Esophagus (tissue), 2 donors: ENCODE results near the gene AGAP1. TPM values are rescaled to one million over a fixed set of nuclear protein-coding genes. Genes with fewer than 3 reads are reported as not detected.
A peak's percentile ranks its signal among the peaks of the same experiment; 100 is the strongest.

Source experiments
- H3K27ac ChIP-seq, 2 donors: one replicate each; pipeline ENCODE4 v1.5.1; 2013; ENCODE audit warnings: low read depth in 2 of 2, mild to moderate bottlenecking in 2 of 2, inconsistent platforms in 1 of 2, low read length in 1 of 2, moderate library complexity in 1 of 2
- H3K27me3 ChIP-seq, 2 donors: one replicate each; pipeline ENCODE4 v1.6.1; 2013; ENCODE audit warnings: low read length in 2 of 2, control low read depth in 1 of 2, mild to moderate bottlenecking in 1 of 2; ENCODE audit not compliant: insufficient read depth in 2 of 2, control insufficient read depth in 1 of 2
- H3K36me3 ChIP-seq, 2 donors: one replicate each; pipeline ENCODE4 v1.6.1; 2013; ENCODE audit warnings: low read length in 1 of 2; ENCODE audit not compliant: control insufficient read depth in 2 of 2, insufficient read depth in 2 of 2
- H3K4me1 ChIP-seq, 2 donors: one replicate each; pipeline ENCODE4 v1.6.1; 2013; ENCODE audit warnings: low read length in 1 of 2; ENCODE audit not compliant: control insufficient read depth in 2 of 2, insufficient read depth in 2 of 2
- H3K4me3 ChIP-seq, 2 donors: one replicate each; pipeline ENCODE4 v1.5.1; 2013; ENCODE audit warnings: low read length in 2 of 2, mild to moderate bottlenecking in 2 of 2, low read depth in 1 of 2, moderate library complexity in 1 of 2
- H3K9me3 ChIP-seq, 2 donors: one replicate each; pipeline ENCODE4 v1.6.1; 2013; ENCODE audit warnings: mild to moderate bottlenecking in 2 of 2, low read depth in 1 of 2, low read length in 1 of 2, moderate library complexity in 1 of 2; ENCODE audit not compliant: control insufficient read depth in 2 of 2, insufficient read depth in 1 of 2
- whole genome bisulfite sequencing, 2 donors: extraction: QIAGEN DNeasy Blood & Tissue Kit; methylation state at CpG; one replicate each; pipeline ENCODE4 v1.1.7; 2013; 5-methylcytosine and 5-hydroxymethylcytosine counted together
- polyA plus RNA-seq, 2 donors: library from polyadenylated mRNA; stranded (reverse); fragments of 200-250 nt; gene quantifications; one replicate each; pipeline ENCODE4 v1.2.3, GENCODE V29; 2013
- donor health status: healthy with polysubstance abuse.
- donor health status: Bipolar disorder and iron deficiency.

The AGAP1 gene
- polyA plus RNA-seq, 2 donors, result 4.9 TPM

GRCh38 chr2:235523486-235524150 lies 29.8 kb downstream of the AGAP1 start:
- Histone ChIP-seq H3K27me3 (no peaks in the 10 kb centered on the region), H3K4me1 (no peaks in the 10 kb centered on the region), H3K27ac (no peak overlapping the region), H3K9me3 (no peaks in the 10 kb centered on the region), H3K36me3 (no peaks in the 10 kb centered on the region), H3K4me3 (no peak overlapping the region)
- 90 to 94% methylated on average over 17 to 18 of the region's 18 CpGs for whole genome bisulfite sequencing, 2 donors

- Histone ChIP-seq H3K4me3 (no peak overlapping the region), H3K27me3 (no peaks in the 10 kb centered on the region), H3K9me3 (peaks cover 0 to 2% of the 10 kb centered on the region in 2 donors), H3K36me3 (no peaks in the 10 kb centered on the region), H3K27ac (no peak overlapping the region), H3K4me1 (no peaks in the 10 kb centered on the region)
- WGBS, 2 donors, result 72 to 94% methylated on average over 1 of the region's 1 CpG
Observed at GRCh38 chr2:235526166-235526565, 32.3 kb downstream of the AGAP1 start.

- Histone ChIP-seq H3K9me3 (peaks cover 0 to 2% of the 10 kb centered on the region in 2 donors), H3K4me3 (no peak overlapping the region), H3K4me1 (no peaks in the 10 kb centered on the region), H3K27me3 (no peaks in the 10 kb centered on the region), H3K36me3 (no peaks in the 10 kb centered on the region), H3K27ac (no peak overlapping the region)
- 51 to 67% methylated on average over 7 of the region's 7 CpGs for WGBS, 2 donors
Observed at GRCh38 chr2:235527806-235528469, 34.1 kb downstream of the AGAP1 start.

- Histone ChIP-seq H3K4me1 (peaks cover 0 to under 1% of the 10 kb centered on the region in 2 donors), H3K4me3 (no peak overlapping the region), H3K27me3 (no peaks in the 10 kb centered on the region), H3K9me3 (peaks cover 0 to 2% of the 10 kb centered on the region in 2 donors), H3K27ac (no peak overlapping the region), H3K36me3 (no peaks in the 10 kb centered on the region)
- 83 to 91% methylated on average over 3 of the region's 3 CpGs for WGBS, 2 donors
Observed at GRCh38 chr2:235529621-235530020, 35.8 kb downstream of the AGAP1 start.

- no peaks in the 10 kb centered on the region for H3K36me3 ChIP-seq
- H3K4me1 ChIP-seq, result peaks cover 0 to 8% of the 10 kb centered on the region in 2 donors
- no peaks in the 10 kb centered on the region for H3K27me3 ChIP-seq
- 92 to 97% methylated on average over 5 of the region's 5 CpGs for WGBS, 2 donors
- no peak overlapping the region for H3K4me3 ChIP-seq
- H3K9me3 ChIP-seq, result peaks cover 0 to 2% of the 10 kb centered on the region in 2 donors
- no peak overlapping the region for H3K27ac ChIP-seq
Observed at GRCh38 chr2:235530735-235531134, 36.9 kb downstream of the AGAP1 start.

- H3K4me3 ChIP-seq, result no peak overlapping the region
- 87 to 91% methylated on average over 5 of the region's 5 CpGs for WGBS, 2 donors
- H3K36me3 ChIP-seq, result no peaks in the 10 kb centered on the region
- H3K27me3 ChIP-seq, result no peaks in the 10 kb centered on the region
- H3K27ac ChIP-seq, result no peak overlapping the region
- H3K4me1 ChIP-seq, result peaks cover 0 to 9% of the 10 kb centered on the region in 2 donors
- peaks cover 0 to 2% of the 10 kb centered on the region in 2 donors for H3K9me3 ChIP-seq
Observed at GRCh38 chr2:235532307-235532706, 38.5 kb downstream of the AGAP1 start.

GRCh38 chr2:235533198-235533597 lies 39.4 kb downstream of the AGAP1 start:
- WGBS, 2 donors, result 23 to 48% methylated on average over 3 of the region's 3 CpGs

GRCh38 chr2:235533616-235534385 lies 40.0 kb downstream of the AGAP1 start:
- H3K36me3 ChIP-seq, result no peaks in the 10 kb centered on the region
- H3K4me3 ChIP-seq, result no peak overlapping the region
- 89 to 90% methylated on average over 20 of the region's 20 CpGs for WGBS, 2 donors
- H3K27ac ChIP-seq, result no peak overlapping the region
- H3K4me1 ChIP-seq, result peaks cover 0 to 9% of the 10 kb centered on the region in 2 donors
- H3K27me3 ChIP-seq, result no peaks in the 10 kb centered on the region
- H3K9me3 ChIP-seq, result peaks cover 0 to 2% of the 10 kb centered on the region in 2 donors

More at GRCh38 chr2:235533198-235533597, 39.4 kb downstream of the AGAP1 start:
- Histone ChIP-seq H3K27me3 (no peaks in the 10 kb centered on the region), H3K9me3 (peaks cover 0 to 2% of the 10 kb centered on the region in 2 donors), H3K4me1 (peaks cover 0 to 9% of the 10 kb centered on the region in 2 donors), H3K36me3 (no peaks in the 10 kb centered on the region), H3K27ac (no peak overlapping the region), H3K4me3 (no peak overlapping the region)

GRCh38 chr2:235534678-235535422 lies 41.0 kb downstream of the AGAP1 start:
- peak overlapping the region; percentile 8 to 9 for H3K4me3 ChIP-seq
- H3K27ac ChIP-seq, result no peak overlapping the region
- no peaks in the 10 kb centered on the region for H3K27me3 ChIP-seq
- H3K4me1 ChIP-seq, result peaks cover 0 to 9% of the 10 kb centered on the region in 2 donors
- H3K36me3 ChIP-seq, result no peaks in the 10 kb centered on the region
- WGBS, 2 donors, result 58% methylated on average over 32 of the region's 32 CpGs
- peaks cover 0 to 2% of the 10 kb centered on the region in 2 donors for H3K9me3 ChIP-seq
